ENCODE data around the gene TRIM8. TPM values are rescaled to one million over a fixed set of nuclear protein-coding genes. Genes with fewer than 3 reads are reported as not detected.

The TRIM8 gene
- total and polyA plus RNA-seq, 2 of the 8 experiments (the other 6 are each of a cell fraction or from before 2014, with no cell fraction given) = 24.9 to 38.8 TPM

GRCh38 chr10:102653060-102653459 lies 8.8 kb downstream of the TRIM8 start (continued):
- no peak for TF ChIP-seq PHF8 (conservative IDR thresholded peaks at IDR 0.05; ENCODE audit: low read depth, low read length)
- no peak for TF ChIP-seq POU5F1 (IDR thresholded peaks at IDR 0.05; ENCODE audit: low read depth, low read length)
